ENCODE results near the gene XPR1. TPM values are rescaled to one million over a fixed set of nuclear protein-coding genes. Genes with fewer than 3 reads are reported as not detected.

Gene XPR1
- total and polyA plus RNA-seq, 2 donors (not counting 3 experiments of a cell fraction or from before 2014, with no cell fraction given): 23.9 to 26.7 TPM

GRCh38 chr1:180841415-180841814, 209.6 kb downstream of the XPR1 start:
- no peak for FAIRE-seq
- POLR2A ChIA-PET: no interaction called here
- BruUV-seq (replicated peaks): no TSS peak

More at GRCh38 chr1:180841415-180841814, 209.6 kb downstream of the XPR1 start:
- dilution Hi-C loops (cut with MboI; ENCODE audit: extremely low pct_ligation_motif_present, low sequenced_read_pairs): no loop called here
- no peaks in the 10 kb centered on the region for H3K4me1 ChIP-seq (ENCODE audit: control insufficient read depth, extremely low read depth, insufficient read depth, low read length)
- no peak overlapping the region for H2AFZ ChIP-seq (ENCODE audit: low read depth, low read length)
- CTCF ChIA-PET: no interaction called here
- no peaks in the 10 kb centered on the region for H3K27me3 ChIP-seq (ENCODE audit: control insufficient read depth in 2 of 2, insufficient read depth in 2 of 2, low read length in 2 of 2)
- intact Hi-C loops (cut with micrococcal nuclease): no loop called here
- no peaks in the 10 kb centered on the region for H3K79me2 ChIP-seq (ENCODE audit: control insufficient read depth, insufficient read depth, low read length)
- no peak overlapping the region for H3K27ac ChIP-seq (ENCODE audit: insufficient read depth, low read depth, low read length)
- H3K36me3 ChIP-seq (ENCODE audit: control insufficient read depth in 2 of 2, extremely low read depth in 1 of 2, insufficient read depth in 2 of 2, low read length in 2 of 2): no peaks in the 10 kb centered on the region
- no peak overlapping the region for H3K4me2 ChIP-seq (ENCODE audit: insufficient read depth, low read length)
- no peaks in the 10 kb centered on the region for H4K20me1 ChIP-seq (replicated peaks; ENCODE audit: control insufficient read depth, extremely low read depth, insufficient read depth, low read length)
- H3K9ac ChIP-seq (replicated peaks; ENCODE audit: extremely low read depth, insufficient read depth, low read length): no peak overlapping the region
- H3K9me3 ChIP-seq (replicated peaks; ENCODE audit: control insufficient read depth, insufficient read depth, low read length): no peaks in the 10 kb centered on the region
- TF ChIP-seq POLR2AphosphoS5 (IDR thresholded peaks at IDR 0.05; ENCODE audit: insufficient read depth, low read depth, low read length) (no peak), JUN (IDR thresholded peaks at IDR 0.05; ENCODE audit: borderline replicate concordance, insufficient read depth, insufficient read length, low read depth) (no peak), CTCF (IDR thresholded peaks at IDR 0.05; ENCODE audit: extremely low read depth in 1 of 2, insufficient read depth in 1 of 2, low read depth in 1 of 2, low read length in 2 of 2) (no peak), MYC (IDR thresholded peaks at IDR 0.05; ENCODE audit: low read depth, low read length) (no peak), FOS (IDR thresholded peaks at IDR 0.05; ENCODE audit: borderline replicate concordance, insufficient read depth, low read length) (no peak), POLR2A (IDR thresholded peaks at IDR 0.05; ENCODE audit: low read depth, low read length) (no peak), EZH2 (IDR thresholded peaks at IDR 0.05; ENCODE audit: borderline replicate concordance, low read depth, low read length, severe bottlenecking) (no peak), GATA2 (IDR thresholded peaks at IDR 0.05; ENCODE audit: insufficient read depth, insufficient read length, low read depth, low read length) (no peak)
- TF ChIP-seq, protein P1, sequence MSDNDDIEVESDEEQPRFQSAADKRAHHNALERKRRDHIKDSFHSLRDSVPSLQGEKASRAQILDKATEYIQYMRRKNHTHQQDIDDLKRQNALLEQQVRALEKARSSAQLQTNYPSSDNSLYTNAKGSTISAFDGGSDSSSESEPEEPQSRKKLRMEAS (IDR thresholded peaks at IDR 0.05; ENCODE audit: insufficient read depth, insufficient read length): no peak
- no peak for DNase-seq (ENCODE audit: low read depth, low spot score)
- H3K4me3 ChIP-seq (replicated peaks in 1 of 3; ENCODE audit: insufficient read depth in 1 of 3, low read depth in 1 of 3, low read length in 3 of 3): no peak overlapping the region
- no peaks in the 10 kb centered on the region for H3K9me1 ChIP-seq (replicated peaks; ENCODE audit: control insufficient read depth, extremely low read depth, insufficient read depth, low read length)

Data from endothelial cell of umbilical vein (primary cell).